ENCODE results near the gene PIEZO1. TPM values are rescaled to one million over a fixed set of nuclear protein-coding genes. Genes with fewer than 3 reads are reported as not detected.

The PIEZO1 gene
- total RNA-seq, 4 donors from 2014 or later: 101 to 364 (median 121) TPM

GRCh38 chr16:88790312-88791211 is 5.5 kb upstream of the PIEZO1 start:
- no peak for TF ChIP-seq CTCF (IDR thresholded peaks at IDR 0.05; ENCODE audit: low read depth)

- no peak for TF ChIP-seq CTCF (IDR thresholded peaks at IDR 0.05; ENCODE audit: low read depth)
Measured at GRCh38 chr16:88789594-88789993, 4.6 kb upstream of the PIEZO1 start.

GRCh38 chr16:88787579-88788314 is 2.7 kb upstream of the PIEZO1 start:
- no peak for TF ChIP-seq CTCF (IDR thresholded peaks at IDR 0.05; ENCODE audit: low read depth)

GRCh38 chr16:88784856-88785105 is 239 bp downstream of the PIEZO1 start:
- no peak for TF ChIP-seq CTCF (IDR thresholded peaks at IDR 0.05; ENCODE audit: low read depth)

GRCh38 chr16:88784074-88784855 is 755 bp downstream of the PIEZO1 start:
- TF ChIP-seq CTCF (IDR thresholded peaks at IDR 0.05; ENCODE audit: low read depth): no peak

GRCh38 chr16:88783391-88784073 is 1.5 kb downstream of the PIEZO1 start:
- no peak for TF ChIP-seq CTCF (IDR thresholded peaks at IDR 0.05; ENCODE audit: low read depth)

All from subcutaneous adipose tissue (tissue), 4 donors.